Activated effector memory CD4-positive, alpha-beta T cell treated with Interleukin-2 at 50 U/mL for 16 hours (primary cell): ENCODE data around the gene ECM1.

Experiments used
- DNase-seq: peaks from one replicate; pipeline ENCODE4 v3.0.0-alpha.2; 2020

ECM1 gene

DNA sequence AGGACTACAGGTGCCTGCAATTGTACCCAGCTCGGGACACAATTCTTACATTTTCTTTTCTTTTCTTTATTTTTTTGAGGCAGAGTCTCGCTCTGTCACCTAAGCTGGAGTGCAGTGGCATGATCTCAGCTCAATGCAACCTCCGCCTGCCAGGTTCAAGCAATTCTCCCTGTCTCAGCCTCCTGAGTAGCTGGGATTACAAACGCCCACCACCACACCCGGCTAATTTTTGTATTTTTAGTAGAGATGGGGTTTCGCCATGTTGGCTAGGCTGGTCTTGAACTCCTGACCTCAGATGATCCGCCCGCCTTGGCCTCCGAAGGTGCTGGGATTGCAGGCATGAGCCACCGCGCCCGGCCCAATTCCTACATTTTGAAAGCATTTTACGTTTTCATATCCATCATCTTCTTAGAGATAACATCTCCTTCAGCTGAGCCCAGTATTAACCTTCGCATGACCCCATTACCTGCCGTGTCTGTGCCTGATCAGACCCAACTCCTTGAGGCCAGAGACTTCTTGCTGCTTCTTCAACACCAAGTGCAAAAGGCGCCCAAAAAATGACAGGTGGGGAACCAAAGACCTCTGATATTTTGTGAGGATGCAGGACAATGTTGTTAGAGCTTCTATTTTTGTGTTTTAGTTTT, 38.5 kb downstream of the ECM1 start:
- no peak for DNase-seq

DNA sequence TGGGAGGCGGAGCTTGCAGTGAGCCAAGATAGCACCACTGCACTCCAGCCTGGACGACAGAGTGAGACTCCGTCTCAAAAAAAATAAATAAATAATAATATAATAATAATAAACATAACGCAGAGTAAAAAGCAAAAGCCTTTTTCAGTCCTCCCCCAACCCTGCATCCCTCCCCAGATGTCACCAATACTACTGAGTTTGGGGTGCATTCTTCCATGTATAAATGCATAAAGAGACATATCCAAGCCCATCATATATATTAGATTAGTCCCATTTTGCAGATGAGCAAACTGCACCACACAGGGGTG, 40.4 kb downstream of the ECM1 start:
- DNase-seq: no peak

DNA sequence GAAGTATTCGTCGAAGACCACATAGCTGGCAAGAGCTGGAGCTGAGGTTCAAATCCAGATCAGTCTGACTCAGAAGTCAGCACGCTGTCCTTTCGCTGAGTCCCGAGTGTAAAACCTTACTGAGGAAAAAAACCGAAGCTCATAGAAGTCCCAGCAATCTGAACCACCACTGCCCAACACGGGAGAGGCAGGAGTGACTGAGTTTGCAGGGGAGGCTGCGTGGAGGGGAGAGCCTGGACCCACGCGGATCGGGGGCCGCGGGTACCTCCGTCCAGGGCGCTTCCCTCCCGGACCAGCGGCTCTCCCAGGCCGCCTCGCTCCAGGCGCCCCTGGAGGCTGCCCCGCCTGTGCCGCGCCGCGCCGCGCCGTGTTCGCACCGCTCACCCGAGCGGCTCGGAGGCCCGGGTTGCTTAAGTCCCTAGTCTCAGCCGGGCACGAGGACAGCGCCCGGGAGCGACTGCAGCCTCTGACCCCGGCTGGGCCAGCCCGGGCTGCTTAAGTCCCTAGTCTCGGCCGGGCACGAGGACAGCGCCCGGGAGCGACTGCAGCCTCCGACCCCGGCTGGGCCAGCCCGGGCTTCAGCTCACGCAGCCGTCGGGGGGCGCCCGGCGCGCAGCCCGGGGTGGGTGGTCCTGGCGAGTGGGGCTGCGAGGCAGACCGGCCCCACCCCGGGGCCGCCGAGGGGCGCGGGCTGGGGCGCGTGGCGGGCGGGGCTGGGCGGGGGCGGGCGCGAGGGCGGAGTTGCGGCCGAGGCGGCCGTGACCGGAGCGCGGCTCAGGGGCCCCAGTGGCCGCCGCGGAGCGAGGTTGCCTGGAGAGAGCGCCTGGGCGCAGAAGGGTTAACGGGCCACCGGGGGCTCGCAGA, 41.0 kb downstream of the ECM1 start, which contains the start of gene ADAMTSL4:
Gene ADAMTSL4 (plus strand): TSS at position 777 of the 864 bp plus-strand sequence. CDS start 2,881 bp downstream, outside the sequence.
- DNase-seq: no peak

DNA sequence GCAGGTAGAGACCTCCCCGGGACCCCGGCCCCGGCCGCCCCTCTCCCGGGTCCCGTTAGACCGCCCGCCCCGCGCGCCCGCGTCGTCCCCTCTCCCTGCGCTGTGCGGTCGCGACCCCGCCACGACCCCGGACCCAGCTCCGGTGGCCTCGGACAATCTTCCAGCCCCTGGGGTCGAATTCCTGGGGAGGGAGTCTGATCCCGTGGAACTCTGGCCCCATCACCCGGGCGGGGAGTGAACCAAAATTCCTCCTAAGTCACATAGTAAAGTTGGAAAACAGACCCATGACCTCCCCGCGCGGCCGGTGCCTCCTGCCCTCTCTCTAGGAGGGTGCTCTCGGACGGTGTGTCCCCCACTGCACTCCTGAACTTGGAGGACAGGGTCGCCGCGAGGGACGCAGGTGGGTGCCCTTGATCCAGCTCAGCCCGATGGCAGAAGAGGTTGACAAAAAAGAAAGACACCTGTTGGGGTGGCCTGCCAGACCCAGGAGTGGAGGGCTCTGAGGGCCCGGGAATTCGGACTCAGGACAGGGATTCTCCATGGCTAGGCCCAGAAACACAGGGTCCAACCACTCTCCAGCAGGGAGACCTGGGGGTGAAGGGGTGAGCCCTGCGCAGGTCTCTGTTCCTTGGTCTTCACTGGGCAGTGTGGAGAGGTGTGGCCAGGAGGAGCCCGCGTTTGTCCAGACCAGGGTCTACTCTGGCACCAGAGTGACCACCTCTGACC, 41.8 kb downstream of the ECM1 start:
- DNase-seq: no peak

DNA sequence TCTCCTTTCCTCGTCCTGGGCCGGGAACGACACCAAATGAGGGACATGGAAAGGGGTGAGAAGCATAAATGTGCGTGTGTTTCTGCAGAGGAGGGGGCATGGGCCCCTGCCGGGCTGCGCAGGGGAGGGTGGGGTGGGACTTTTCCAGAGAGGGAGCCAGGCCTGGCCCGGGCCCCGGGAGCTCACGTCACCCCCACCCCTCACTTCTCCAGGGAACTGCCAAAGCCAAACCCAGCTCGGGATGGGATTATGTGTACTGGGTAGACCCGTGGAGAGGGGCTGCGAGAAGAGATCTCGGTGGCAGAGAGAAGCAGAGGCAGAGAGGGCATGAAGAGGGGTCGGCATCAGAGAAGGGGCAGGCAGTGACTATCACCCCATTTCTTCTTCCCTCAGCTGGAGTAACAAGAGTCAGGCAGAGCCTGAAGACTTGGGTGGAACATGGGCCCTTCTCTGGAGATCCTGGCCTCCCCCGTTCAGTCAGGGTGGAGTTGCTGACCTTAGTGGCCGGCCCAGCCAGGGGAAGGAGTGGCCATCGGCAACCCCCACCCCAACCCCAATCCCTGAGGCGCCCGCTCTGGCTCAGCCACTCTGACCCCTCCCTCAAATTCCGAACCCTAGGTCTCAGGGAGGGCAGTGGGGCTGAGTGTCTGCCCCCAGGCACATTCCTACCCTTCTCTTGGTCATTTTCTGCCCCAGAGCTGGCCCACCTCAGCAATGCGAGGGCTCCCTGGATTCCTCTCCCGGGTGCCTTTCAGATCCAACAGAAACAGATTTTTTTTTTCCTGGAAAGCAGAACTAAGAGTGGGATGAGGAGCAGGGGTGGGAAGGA, 42.5 kb downstream of the ECM1 start:
- no peak for DNase-seq

DNA sequence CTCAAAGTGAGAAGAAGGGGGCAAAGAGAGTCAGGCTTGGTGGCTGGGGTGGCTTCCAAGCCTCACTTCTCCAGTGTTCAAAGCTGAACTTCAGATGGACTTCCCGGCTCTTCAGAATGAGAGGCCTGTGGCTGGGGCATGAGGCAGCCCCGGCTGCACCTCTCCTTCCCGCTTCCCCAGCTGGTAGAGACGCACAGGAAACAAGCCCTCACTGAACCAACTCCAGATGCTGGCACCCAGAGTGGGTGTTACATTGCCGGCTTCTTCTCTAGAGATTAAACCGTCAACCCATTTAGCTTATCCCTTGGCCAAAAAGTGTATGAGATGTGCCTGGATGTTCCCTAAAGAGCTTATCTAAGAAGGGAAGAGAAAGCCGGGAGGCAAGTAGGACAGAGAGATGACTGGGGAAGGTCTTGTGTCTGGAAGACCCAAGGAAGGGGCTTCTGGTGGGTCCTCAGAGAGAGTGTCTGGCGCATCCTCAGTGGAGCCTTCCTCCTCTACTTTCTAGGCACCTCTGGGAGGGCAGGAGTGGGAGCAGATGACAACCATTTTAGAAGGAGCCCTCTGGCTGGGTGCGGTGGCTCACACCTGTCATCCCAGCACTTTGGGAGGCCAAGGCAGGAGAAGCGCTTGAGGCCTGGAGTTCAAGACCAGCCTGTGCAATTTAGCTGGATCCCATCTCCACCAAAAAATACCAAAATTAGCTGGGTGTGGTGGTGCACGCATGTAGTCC, 43.3 kb downstream of the ECM1 start:
- no peak for DNase-seq

DNA sequence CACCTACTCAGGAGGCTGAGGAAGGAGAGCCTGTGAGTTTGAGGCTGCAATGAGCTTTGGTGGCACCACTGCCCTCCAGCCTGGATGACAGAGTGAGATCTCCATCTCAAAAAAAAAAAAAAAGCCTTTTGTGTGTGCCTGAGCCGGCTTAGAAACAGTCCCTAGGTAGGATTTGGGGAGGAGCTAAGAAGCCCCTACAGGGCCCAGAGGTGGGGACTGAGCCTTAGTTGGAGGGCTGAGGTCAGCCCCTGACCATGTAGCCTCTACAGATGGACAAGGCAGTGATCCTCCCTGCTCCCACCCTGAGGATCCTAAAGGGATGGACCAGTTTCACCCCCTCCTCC, 43.8 kb downstream of the ECM1 start:
- no peak for DNase-seq

DNA sequence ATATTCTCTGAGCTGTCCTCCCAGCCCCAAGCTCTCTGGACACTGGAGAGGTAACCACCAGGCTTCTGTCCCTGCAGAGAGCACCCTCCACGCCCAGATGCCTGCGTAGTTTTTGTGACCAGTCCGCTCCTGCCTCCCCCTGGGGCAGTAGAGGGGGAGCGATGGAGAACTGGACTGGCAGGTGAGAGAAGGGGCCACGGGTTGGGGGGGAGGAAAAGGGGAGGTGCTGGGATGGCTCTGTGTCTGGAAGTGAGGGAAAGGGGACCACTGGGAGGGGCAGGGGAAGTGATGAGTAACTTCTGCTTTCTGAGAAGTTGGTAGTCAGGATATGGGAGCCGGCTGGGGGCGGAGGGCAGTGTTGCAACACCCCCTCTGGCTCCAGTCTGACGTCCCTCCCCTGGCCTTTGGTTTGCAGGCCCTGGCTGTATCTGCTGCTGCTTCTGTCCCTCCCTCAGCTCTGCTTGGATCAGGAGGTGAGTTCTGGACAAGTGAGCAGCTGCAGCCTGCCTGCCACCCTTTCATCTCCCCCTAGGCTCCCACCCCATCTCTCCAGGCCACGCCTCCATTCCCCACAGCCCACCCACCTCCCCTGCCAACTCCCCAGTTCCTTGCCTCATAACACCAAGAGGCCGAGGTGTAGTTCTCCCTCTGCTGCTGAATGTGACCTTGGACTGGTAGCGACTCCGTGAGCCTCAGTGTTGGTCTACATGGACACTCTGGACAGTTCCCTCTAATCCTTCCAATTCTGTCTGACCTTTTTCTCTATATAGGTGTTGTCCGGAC, 44.4 kb downstream of the ECM1 start:
- DNase-seq: no peak

DNA sequence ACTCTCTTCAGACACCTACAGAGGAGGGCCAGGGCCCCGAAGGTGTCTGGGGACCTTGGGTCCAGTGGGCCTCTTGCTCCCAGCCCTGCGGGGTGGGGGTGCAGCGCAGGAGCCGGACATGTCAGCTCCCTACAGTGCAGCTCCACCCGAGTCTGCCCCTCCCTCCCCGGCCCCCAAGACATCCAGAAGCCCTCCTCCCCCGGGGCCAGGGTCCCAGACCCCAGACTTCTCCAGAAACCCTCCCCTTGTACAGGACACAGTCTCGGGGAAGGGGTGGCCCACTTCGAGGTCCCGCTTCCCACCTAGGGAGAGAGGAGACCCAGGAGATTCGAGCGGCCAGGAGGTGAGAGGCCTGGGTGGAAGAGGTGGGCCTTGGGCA, 45.0 kb downstream of the ECM1 start:
- no peak for DNase-seq

DNA sequence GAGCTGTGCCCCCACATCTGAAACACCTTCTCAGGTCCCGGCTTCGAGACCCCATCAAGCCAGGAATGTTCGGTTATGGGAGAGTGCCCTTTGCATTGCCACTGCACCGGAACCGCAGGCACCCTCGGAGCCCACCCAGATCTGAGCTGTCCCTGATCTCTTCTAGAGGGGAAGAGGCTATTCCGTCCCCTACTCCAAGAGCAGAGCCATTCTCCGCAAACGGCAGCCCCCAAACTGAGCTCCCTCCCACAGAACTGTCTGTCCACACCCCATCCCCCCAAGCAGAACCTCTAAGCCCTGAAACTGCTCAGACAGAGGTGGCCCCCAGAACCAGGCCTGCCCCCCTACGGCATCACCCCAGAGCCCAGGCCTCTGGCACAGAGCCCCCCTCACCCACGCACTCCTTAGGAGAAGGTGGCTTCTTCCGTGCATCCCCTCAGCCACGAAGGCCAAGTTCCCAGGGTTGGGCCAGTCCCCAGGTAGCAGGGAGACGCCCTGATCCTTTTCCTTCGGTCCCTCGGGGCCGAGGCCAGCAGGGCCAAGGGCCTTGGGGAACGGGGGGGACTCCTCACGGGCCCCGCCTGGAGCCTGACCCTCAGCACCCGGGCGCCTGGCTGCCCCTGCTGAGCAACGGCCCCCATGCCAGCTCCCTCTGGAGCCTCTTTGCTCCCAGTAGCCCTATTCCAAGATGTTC, 45.6 kb downstream of the ECM1 start:
- DNase-seq: no peak

DNA sequence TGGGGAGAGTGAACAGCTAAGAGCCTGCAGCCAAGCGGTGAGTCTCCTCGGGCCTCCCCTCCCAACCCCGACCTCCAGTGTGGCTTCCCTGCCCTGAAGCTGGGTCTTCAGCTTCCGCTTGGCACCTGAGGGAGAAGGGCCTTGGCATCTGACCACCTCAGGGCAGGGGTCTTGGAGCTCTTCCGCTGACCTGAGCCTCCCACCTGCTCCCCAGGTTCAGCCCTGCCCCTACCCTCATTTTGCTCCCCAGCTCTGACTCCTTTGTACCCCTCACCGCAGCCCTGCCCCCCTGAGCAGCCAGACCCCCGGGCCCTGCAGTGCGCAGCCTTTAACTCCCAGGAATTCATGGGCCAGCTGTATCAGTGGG, 46.2 kb downstream of the ECM1 start:
- no peak for DNase-seq

DNA sequence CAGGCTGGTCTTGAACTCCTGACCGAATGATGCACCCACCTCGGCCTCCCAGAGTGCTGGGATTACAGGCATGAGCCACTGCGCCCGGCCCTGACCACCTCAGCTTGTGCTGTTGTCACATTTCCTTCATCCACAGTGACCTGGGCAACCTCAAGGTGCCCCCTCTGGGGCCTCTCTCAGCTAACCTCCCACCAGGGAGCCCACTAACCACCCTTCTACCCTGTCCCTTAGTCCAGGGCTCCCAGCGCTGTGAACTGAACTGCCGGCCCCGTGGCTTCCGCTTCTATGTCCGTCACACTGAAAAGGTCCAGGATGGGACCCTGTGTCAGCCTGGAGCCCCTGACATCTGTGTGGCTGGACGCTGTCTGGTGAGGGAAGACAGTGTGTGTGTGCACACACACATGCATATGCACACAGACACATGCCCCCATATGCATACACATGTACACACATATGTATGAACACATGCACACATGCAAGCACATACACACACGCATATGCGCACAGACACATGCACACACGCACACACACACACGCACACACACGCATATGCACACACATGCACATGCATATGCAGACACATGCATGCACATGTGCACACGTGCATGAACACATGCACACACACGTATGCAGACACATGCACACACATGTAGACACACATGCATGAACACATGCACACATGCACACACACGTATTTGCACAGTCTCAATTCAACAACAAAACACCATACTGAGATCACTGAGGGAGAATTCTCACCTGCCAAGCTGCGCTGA, 47.5 kb downstream of the ECM1 start:
- no peak for DNase-seq

DNA sequence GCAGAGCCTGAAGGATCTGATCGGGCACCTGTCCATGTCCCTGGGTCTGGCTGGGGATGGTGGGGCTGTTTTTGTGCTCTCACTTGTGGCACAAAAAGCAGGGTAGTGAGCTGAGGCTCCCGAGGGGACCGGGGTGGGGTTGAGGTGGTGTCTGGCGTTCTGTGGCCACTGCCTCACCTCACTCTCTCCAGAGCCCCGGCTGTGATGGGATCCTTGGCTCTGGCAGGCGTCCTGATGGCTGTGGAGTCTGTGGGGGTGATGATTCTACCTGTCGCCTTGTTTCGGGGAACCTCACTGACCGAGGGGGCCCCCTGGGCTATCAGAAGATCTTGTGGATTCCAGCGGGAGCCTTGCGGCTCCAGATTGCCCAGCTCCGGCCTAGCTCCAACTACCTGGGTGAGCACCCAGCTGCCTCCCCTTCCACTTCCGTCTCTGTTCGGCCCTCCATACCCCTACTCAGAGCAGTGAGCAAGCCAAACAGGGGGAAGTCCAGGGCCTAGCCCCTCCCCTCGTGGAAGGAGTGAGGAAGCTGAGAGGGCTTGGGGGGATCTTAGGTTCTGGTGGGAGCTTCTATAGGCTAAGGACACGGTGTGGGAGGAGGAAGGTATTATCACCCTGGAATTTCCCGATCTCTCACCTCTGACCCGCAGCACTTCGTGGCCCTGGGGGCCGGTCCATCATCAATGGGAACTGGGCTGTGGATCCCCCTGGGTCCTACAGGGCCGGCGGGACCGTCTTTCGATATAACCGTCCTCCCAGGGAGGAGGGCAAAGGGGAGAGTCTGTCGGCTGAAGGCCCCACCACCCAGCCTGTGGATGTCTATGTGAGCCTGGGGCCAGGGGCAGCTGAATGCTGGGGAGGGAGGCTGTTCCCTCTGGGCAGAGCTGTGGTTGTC, 48.3 kb downstream of the ECM1 start:
- DNase-seq: no peak

DNA sequence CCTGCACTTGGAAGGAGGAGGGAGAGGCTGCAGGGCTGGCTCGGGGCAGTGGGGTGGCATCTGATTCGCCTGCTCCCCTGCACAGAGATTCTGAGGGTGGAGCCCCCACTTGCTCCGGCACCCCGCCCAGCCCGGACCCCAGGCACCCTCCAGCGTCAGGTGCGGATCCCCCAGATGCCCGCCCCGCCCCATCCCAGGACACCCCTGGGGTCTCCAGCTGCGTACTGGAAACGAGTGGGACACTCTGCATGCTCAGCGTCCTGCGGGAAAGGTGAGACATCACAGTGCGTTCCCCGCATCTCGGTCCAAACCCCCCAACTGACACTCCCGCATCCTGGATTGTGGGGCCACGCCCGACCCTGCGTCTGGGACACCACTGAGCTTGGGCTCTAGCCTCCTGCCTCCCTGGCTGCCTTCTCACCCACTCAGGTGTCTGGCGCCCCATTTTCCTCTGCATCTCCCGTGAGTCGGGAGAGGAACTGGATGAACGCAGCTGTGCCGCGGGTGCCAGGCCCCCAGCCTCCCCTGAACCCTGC, 49.2 kb downstream of the ECM1 start:
- no peak for DNase-seq

DNA sequence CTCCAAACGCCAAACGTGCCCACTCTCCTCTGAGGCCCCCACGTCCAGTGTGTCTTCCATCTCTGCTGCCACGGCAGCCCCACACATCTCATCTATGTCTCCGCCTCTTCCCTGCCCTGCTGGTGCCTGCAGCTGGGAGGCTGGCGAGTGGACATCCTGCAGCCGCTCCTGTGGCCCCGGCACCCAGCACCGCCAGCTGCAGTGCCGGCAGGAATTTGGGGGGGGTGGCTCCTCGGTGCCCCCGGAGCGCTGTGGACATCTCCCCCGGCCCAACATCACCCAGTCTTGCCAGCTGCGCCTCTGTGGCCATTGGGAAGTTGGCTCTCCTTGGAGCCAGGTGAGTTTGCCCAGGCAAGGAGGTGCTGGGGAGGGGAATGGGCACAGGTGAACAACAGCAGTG, 49.9 kb downstream of the ECM1 start:
- DNase-seq: no peak

DNA sequence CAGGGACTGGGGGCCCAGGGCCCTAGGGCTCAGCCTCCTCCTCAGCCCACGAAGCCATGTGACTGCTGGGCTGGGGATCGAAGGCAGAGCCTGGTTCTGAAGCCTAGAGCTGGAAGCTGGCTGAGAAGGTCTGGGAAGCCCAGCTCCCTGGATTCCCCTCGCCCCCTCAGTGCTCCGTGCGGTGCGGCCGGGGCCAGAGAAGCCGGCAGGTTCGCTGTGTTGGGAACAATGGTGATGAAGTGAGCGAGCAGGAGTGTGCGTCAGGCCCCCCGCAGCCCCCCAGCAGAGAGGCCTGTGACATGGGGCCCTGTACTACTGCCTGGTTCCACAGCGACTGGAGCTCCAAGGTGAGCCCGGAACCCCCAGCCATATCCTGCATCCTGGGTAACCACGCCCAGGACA, 50.4 kb downstream of the ECM1 start:
- DNase-seq: no peak

DNA sequence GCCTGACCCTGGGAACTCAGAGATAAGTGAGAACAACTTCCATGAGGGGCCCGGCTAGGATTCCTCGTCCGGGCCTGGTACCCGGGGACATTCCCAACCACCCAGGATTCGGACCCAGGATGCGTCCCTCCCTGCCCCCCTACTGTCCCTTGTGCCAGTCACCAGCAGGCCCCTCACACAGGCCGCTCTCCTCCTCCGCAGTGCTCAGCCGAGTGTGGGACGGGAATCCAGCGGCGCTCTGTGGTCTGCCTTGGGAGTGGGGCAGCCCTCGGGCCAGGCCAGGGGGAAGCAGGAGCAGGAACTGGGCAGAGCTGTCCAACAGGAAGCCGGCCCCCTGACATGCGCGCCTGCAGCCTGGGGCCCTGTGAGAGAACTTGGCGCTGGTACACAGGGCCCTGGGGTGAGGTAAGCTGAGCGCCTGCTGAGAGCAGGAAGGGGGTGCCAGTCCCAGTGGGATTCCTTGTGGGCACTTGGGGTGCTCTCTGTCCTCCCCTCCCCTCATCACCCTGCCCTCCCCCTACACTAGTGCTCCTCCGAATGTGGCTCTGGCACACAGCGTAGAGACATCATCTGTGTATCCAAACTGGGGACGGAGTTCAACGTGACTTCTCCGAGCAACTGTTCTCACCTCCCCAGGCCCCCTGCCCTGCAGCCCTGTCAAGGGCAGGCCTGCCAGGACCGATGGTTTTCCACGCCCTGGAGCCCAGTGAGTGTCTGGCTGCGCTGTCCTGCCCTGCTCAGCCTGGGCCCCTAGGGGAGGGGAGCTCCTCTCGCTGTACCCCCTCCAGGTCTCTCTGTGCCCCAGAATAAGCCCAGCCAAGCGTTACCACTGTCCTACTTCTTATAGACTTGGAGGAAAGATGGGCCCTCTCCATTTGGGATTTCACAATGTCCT, 51.1 kb downstream of the ECM1 start:
- no peak for DNase-seq

DNA sequence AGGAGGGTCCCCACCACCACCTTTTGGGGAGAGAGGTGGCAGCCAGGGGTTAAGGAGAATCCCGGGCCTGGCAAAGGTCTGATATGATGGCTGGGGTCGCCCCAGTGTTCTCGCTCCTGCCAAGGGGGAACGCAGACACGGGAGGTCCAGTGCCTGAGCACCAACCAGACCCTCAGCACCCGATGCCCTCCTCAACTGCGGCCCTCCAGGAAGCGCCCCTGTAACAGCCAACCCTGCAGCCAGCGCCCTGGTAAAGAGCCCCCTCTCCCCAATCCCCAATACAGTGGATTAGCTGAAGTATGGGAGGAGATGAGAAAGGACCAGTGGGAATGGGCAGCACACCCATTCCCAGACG, 51.7 kb downstream of the ECM1 start:
- no peak for DNase-seq
